NCI-H1694 treated with DMSO at 0.1 percent for 48 hours (cell line): ENCODE results near the gene GRIP1.
A peak's percentile ranks its signal among the peaks of the same experiment; 100 is the strongest.

Source experiments
- DNase-seq: peaks from one replicate; lab custom pipeline; 2025; lab: John Stamatoyannopoulos, UW

The GRIP1 gene

GRCh38 chr12:66693901-66694513 is 15.1 kb upstream of the GRIP1 start:
- peak; percentile 55 for DNase-seq

GRCh38 chr12:66692986-66693385 is 14.1 kb upstream of the GRIP1 start:
- DNase-seq = no peak

GRCh38 chr12:66692170-66692569 is 13.3 kb upstream of the GRIP1 start:
- no peak for DNase-seq

GRCh38 chr12:66688846-66689439 is 10.1 kb upstream of the GRIP1 start:
- DNase-seq = no peak

GRCh38 chr12:66684222-66684621 is 5.3 kb upstream of the GRIP1 start:
- no peak for DNase-seq

GRCh38 chr12:66683822-66684221 is 4.9 kb upstream of the GRIP1 start:
- DNase-seq = no peak

GRCh38 chr12:66683073-66683472 is 4.2 kb upstream of the GRIP1 start:
- DNase-seq = no peak

GRCh38 chr12:66679461-66680084 is 697 bp upstream of the GRIP1 start:
- no peak for DNase-seq

- no peak for DNase-seq
Observed at GRCh38 chr12:66676241-66676640, 2.6 kb downstream of the GRIP1 start.

GRCh38 chr12:66674495-66675122 is 4.3 kb downstream of the GRIP1 start:
- DNase-seq = no peak

GRCh38 chr12:66669541-66669940 is 9.3 kb downstream of the GRIP1 start:
- DNase-seq = no peak

GRCh38 chr12:66668311-66668710 is 10.6 kb downstream of the GRIP1 start:
- peak; percentile 8 for DNase-seq

- DNase-seq = no peak
Observed at GRCh38 chr12:66667906-66668305, 11.0 kb downstream of the GRIP1 start.

GRCh38 chr12:66666481-66666880 is 12.4 kb downstream of the GRIP1 start:
- no peak for DNase-seq

- DNase-seq = no peak
Observed at GRCh38 chr12:66665435-66665985, 13.4 kb downstream of the GRIP1 start.

GRCh38 chr12:66664076-66664475 is 14.8 kb downstream of the GRIP1 start:
- no peak for DNase-seq

GRCh38 chr12:66663611-66664010 is 15.3 kb downstream of the GRIP1 start:
- DNase-seq = no peak

GRCh38 chr12:66662729-66663128 is 16.1 kb downstream of the GRIP1 start:
- peak; percentile 15 for DNase-seq

- no peak for DNase-seq
Observed at GRCh38 chr12:66662179-66662578, 16.7 kb downstream of the GRIP1 start.

- no peak for DNase-seq
Observed at GRCh38 chr12:66661357-66661756, 17.5 kb downstream of the GRIP1 start.

GRCh38 chr12:66653796-66654195 is 25.1 kb downstream of the GRIP1 start:
- DNase-seq = no peak

- peak; percentile 40 for DNase-seq
Observed at GRCh38 chr12:66648033-66648735, 30.7 kb downstream of the GRIP1 start.
